HG03097 (cell line): Measurements from ENCODE around the gene CACNA2D3.

ENCODE experiments used
- ATAC-seq: cut with Tn5 transposase; IDR thresholded peaks from one replicate; pipeline ENCODE4 v1.9.1; 2021; ENCODE audit not compliant: unreplicated experiment, low FRiP score

CACNA2D3 gene

DNA sequence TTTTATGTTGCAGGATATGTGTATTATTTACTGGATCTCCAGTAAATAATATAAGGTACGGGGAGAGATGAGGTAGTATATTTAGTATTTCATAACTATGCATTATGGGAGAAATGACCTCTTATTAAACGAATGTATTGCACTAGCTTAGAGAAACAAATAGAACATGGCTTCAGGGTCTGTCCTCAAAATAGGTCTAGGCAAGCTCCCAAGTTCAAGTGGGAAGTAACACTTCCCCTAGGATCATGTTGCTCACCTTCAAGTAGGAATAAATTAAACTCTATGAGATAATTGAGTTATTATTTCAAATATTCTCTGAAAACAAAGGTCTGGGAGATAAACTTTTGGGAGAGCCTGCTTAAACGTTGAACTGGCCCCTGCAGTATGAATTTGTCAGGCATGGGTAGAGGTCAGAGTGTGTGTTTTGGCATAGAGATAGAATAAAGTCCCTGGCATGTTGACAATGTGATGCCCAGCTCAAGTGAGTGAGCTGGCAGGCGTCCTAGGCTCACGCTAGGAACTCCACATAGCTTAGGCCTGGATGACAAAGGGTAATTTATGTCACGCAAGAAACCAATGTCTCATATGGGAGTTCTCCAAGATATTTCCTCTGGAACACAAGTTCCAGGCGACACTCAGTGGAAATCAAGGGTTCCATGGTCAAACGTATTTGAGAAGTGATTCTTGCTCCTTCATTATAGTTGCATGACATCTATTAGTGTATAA lies 236.8 kb downstream of the CACNA2D3 start:
- ATAC-seq, result no peak

- no peak for ATAC-seq
Observed at GRCh38 chr3:54360320-54360719, 238.0 kb downstream of the CACNA2D3 start.

GRCh38 chr3:54361746-54362283 lies 239.5 kb downstream of the CACNA2D3 start:
- ATAC-seq, result no peak

GRCh38 chr3:54366007-54366750 lies 243.8 kb downstream of the CACNA2D3 start:
- ATAC-seq, result no peak

- no peak for ATAC-seq
Observed at GRCh38 chr3:54366839-54367238, 244.5 kb downstream of the CACNA2D3 start.

- ATAC-seq, result no peak
Observed at GRCh38 chr3:54372232-54372631, 249.9 kb downstream of the CACNA2D3 start.

DNA sequence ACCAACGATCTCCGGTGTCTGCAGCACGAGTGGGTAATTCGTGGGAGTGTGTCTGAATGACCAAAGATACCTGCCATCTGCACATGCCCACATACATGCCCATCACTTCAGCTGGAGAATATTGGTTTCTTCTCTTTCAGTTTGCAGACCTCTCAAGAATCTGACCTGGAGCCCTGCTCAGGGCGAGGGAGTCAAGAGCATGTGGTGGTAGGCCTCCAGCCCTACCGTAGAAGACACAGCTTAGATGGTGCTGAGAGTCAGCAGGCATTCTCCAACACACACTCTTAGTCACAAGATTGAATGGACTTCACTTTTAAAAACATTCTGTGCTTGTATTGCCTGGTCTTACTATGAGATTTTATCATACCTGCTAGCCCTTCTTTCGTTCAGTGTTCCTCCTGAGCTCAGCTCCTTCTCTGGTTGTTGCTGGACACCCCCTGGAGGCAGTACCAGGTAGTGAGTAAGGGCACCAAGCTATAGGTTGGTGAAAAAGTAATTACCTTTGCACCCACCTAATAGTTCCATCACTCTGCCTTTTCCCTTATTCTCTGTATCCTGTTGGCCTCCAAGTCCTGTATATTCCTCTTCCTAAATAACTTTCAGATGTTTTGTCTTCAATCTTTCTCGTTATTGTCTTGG lies 252.0 kb downstream of the CACNA2D3 start:
- no peak for ATAC-seq

GRCh38 chr3:54376142-54376807 lies 253.9 kb downstream of the CACNA2D3 start:
- ATAC-seq, result no peak

DNA sequence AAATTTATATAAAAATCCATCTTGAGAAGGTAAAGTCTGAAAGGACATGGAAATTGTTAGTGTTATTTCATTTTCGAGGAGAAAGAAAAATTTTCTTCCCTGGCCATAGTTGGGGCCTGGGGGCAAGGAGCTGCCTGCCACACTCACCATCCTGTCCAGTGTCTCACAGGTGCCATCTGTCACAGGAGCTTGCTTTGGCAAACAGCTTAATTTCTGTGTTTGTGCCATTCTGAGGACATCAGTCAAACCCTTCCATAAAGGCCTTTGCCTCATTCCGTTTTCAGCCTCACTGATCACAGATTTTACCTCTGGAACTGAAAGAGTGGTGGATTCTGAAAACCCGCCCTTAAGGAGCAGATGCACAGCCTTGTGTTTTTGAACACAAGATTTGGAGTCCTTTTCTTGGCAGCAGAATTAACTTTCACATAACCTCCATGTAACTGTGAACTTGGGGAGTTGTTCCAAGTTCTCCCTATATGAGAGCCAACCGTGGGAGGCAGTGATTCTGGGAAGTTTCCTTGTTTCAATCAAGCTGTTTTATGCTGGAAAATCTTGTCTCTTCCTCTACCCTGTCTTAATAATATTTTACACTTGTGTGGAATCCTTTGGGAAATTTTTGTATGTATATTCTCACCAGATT lies 254.7 kb downstream of the CACNA2D3 start:
- ATAC-seq, result no peak

DNA sequence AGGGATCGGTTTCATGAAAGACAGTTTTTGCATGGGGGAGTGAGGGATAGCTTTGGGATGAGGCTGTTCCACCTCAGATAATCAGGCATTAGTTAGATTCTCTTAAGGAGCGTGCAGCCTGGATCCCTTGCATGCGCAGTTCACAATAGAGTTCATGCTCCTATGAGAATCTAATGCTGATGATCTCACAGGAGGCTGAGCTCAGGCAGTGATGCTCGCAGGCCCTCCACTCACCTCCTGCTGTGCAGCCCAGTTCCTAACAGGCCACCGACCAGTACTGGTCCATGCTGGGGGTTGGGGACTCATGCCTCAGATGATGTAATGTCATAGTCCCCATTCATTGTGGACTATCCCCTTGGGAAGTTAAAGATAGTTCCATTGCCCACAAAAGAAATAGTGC lies 255.8 kb downstream of the CACNA2D3 start:
- ATAC-seq, result no peak

DNA sequence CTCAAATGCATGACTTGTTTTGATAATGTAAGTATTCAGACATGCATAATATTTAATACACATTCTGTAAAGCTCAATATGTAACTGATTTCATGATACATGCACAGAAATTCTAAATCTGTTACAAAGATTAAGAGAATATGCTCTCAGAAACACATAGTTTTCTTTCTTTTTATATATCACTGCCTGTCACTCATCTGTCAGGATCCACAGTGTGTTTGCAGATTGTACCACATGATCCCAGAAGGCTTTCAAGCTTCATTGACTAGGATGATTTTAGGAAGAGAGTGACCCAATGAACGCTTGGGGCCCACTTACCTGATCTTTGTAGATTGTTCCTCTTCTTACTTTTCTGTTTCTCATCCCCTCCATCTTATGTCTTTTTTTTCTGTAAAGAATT lies 261.9 kb downstream of the CACNA2D3 start:
- no peak for ATAC-seq

- no peak for ATAC-seq
Observed at GRCh38 chr3:54390582-54390981, 268.2 kb downstream of the CACNA2D3 start.

DNA sequence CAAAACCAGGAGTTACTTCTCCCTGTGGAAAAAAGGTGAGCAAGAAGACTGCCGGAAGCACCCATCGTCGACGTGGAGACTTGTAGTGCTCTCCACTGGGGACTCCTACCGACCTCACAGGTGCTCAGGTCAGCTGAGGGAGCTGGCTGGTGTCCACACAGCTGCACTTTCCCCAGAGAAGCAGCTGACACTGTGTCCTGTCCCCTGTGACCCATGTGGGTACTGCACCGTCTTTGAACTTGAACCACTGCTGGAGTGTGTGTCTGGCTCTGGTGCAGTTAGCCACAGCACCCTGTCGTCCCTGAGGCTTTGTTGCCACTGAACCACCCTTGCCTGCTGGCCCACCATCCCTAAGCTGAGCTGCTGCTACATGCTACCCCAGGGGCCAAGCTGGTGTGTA lies 270.8 kb downstream of the CACNA2D3 start:
- ATAC-seq, result no peak

DNA sequence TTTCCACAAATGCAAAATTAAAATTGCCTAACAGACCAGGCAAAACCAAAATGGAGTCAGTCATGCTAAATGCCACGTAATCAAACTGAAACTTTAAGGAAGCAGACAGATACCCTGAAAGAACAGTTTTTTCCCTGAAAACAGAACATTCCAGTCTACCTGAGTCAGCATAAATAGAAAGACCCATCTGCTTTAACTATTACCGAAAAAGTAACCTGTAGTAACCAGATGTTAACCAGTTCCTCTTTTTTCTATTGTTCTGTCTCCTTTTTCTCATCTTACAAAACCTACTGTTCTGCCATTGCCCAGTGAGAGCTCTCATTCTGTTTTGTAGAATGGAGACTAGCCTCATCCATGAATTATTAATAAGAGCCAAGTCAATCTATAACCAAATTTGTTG lies 286.0 kb downstream of the CACNA2D3 start:
- no peak for ATAC-seq

DNA sequence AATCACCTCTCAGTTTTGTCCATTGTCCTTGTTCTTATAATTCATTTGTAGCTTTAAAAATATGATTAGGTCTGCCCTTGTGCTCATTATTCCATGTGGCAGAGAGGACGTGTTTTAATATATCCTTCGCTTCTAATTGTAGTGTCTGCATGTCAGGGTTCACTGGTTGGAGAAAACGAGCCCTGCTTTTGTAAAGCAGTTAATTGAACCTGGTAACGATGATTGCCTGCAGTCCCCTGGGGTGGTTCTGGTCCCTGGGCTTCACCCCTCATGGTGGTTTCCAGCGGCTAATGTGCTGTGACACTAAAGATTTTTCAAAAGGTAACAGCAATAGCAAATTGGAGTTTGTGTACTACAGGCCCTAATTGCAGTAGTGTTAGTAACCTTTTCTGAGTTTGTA lies 299.6 kb downstream of the CACNA2D3 start:
- no peak for ATAC-seq

GRCh38 chr3:54424292-54424691 lies 301.9 kb downstream of the CACNA2D3 start:
- ATAC-seq, result no peak

- no peak for ATAC-seq
Observed at GRCh38 chr3:54426381-54426780, 304.0 kb downstream of the CACNA2D3 start.

DNA sequence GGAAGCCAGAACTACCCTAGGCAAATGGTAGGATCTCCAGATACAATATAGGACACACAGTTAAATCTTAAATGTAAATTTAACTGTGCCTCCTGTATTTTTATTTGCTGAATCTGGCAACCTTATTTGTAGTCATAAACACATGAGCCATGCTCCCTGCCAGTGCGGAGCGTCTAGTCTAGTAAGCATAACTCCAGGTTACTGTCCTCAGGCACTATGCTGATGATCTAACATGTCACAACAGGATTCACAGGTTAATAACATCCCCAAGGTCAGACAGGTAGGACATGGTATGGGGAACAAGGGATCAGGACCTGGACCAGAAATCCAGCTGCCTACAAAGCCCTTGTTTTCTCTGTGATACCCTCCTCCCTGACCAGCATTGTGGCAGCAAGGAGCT lies 305.1 kb downstream of the CACNA2D3 start:
- no peak for ATAC-seq

DNA sequence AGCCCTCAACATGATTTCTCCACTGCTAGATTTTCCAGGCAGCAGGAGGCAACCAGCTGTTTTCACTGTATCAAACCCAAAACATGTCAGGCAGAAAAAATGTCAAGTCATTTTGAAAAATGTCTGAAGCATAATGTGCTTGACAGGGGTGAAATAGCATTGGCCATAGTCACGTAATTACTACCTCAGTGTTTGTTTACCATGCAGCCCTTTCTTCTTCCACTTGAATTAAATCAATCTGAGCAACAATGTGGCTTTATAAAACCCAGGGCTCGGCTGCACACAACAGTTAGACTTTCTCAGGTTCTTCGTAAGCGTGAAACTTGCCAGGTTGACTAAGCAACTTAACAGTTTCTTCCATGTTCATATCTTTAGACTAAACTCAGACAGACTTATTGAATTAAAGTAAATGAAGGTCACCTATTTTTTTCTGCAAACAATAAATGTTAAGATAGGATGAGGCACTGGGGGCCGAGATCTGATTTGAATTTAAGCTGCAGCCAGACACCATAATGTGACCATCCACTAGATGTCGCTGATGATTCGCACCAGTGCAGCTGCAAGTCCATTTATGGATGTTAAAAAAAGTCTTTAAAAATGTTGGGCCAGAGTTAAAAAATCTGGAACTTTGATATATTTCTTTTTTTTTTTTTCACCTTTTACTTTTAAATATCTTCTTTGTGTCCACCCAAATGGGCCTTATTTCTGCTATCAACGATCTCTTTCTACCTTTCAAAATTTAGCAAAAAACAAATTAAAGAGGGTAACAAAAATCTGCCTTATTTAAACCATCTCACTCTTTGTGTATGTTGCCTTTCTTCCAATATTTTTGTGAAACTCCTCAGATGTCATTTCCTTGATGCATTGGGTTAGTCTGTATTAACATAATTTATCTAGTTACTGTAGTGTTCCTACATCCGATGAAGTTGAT lies 305.9 kb downstream of the CACNA2D3 start:
- no peak for ATAC-seq
